CD1c-positive myeloid dendritic cell (primary cell): ENCODE measurements around the gene SERPINE3.

Experiments
- DNase-seq: peaks from one replicate; pipeline ENCODE4 v3.0.0-alpha.2; 2016; ENCODE audit errors: extremely low spot score

Gene SERPINE3

GRCh38 chr13:51363625-51364024 is 24.1 kb downstream of the SERPINE3 start:
- DNase-seq = no peak

- DNase-seq = no peak
Measured at GRCh38 chr13:51364404-51365008, 25.0 kb downstream of the SERPINE3 start.

- no peak for DNase-seq
Measured at GRCh38 chr13:51370116-51370515, 30.6 kb downstream of the SERPINE3 start.

GRCh38 chr13:51370811-51371210 is 31.3 kb downstream of the SERPINE3 start:
- no peak for DNase-seq

GRCh38 chr13:51371768-51372399 is 32.4 kb downstream of the SERPINE3 start:
- no peak for DNase-seq

GRCh38 chr13:51373451-51373850 is 34.0 kb downstream of the SERPINE3 start:
- DNase-seq = no peak

- DNase-seq = no peak
Measured at GRCh38 chr13:51380269-51380668, 40.8 kb downstream of the SERPINE3 start.

GRCh38 chr13:51385114-51385513 is 45.6 kb downstream of the SERPINE3 start:
- no peak for DNase-seq

GRCh38 chr13:51394724-51395123 is 55.2 kb downstream of the SERPINE3 start:
- DNase-seq = no peak

- DNase-seq = peak; percentile 47
Measured at GRCh38 chr13:51396352-51396751, 56.9 kb downstream of the SERPINE3 start.

- no peak for DNase-seq
Measured at GRCh38 chr13:51397262-51397941, 57.9 kb downstream of the SERPINE3 start.

- no peak for DNase-seq
Measured at GRCh38 chr13:51405176-51405575, 65.7 kb downstream of the SERPINE3 start.

GRCh38 chr13:51412431-51412830 is 72.9 kb downstream of the SERPINE3 start:
- no peak for DNase-seq
